ENCODE measurements around the gene ETS2.
"Not testable (repeated sequence)": the region's sequence is repeated elsewhere in the genome, so short reads cannot be mapped to it uniquely, and the experiment has no call there.

Gene ETS2

GRCh38 chr21:38839328-38840286, 33.9 kb downstream of the ETS2 start:
- no peak for DNase-seq (ENCODE audit: low read depth in 2 of 2)

- DNase-seq (ENCODE audit: low read depth in 2 of 2): no peak
These were observed 34.9 kb downstream of the ETS2 start for GRCh38 chr21:38840456-38841300.

- DNase-seq (ENCODE audit: low read depth in 2 of 2): no peak
These were observed 35.7 kb downstream of the ETS2 start for GRCh38 chr21:38841472-38841871.

- no peak for DNase-seq (ENCODE audit: low read depth in 2 of 2)
These were observed 36.4 kb downstream of the ETS2 start for GRCh38 chr21:38842079-38842478.

- DNase-seq (ENCODE audit: low read depth in 2 of 2): no peak
These were observed 37.6 kb downstream of the ETS2 start for GRCh38 chr21:38843379-38843778.

GRCh38 chr21:38843806-38844503, 38.2 kb downstream of the ETS2 start:
- no peak for DNase-seq (ENCODE audit: low read depth in 2 of 2)

GRCh38 chr21:38845374-38845773, 39.6 kb downstream of the ETS2 start:
- not testable (repeated sequence) for DNase-seq (ENCODE audit: low read depth in 2 of 2)

- no peak for DNase-seq (ENCODE audit: low read depth in 2 of 2)
These were observed 41.8 kb downstream of the ETS2 start for GRCh38 chr21:38847556-38847955.

- no peak for DNase-seq (ENCODE audit: low read depth in 2 of 2)
These were observed 42.5 kb downstream of the ETS2 start for GRCh38 chr21:38848187-38848609.

- no peak for DNase-seq (ENCODE audit: low read depth in 2 of 2)
These were observed 44.0 kb downstream of the ETS2 start for GRCh38 chr21:38849776-38850175.

GRCh38 chr21:38850277-38850951, 44.7 kb downstream of the ETS2 start:
- DNase-seq (ENCODE audit: low read depth in 2 of 2): no peak

GRCh38 chr21:38851101-38851500, 45.4 kb downstream of the ETS2 start:
- DNase-seq (ENCODE audit: low read depth in 2 of 2): no peak

GRCh38 chr21:38852278-38852677, 46.5 kb downstream of the ETS2 start:
- no peak for DNase-seq (ENCODE audit: low read depth in 2 of 2)

- no peak for DNase-seq (ENCODE audit: low read depth in 2 of 2)
These were observed 47.0 kb downstream of the ETS2 start for GRCh38 chr21:38852708-38853107.

GRCh38 chr21:38853421-38853919, 47.7 kb downstream of the ETS2 start:
- DNase-seq (ENCODE audit: low read depth in 2 of 2): no peak

- no peak for DNase-seq (ENCODE audit: low read depth in 2 of 2)
These were observed 51.6 kb downstream of the ETS2 start for GRCh38 chr21:38857152-38857825.

- DNase-seq (ENCODE audit: low read depth in 2 of 2): no peak
These were observed 52.5 kb downstream of the ETS2 start for GRCh38 chr21:38858026-38858811.

GRCh38 chr21:38858812-38859205, 53.1 kb downstream of the ETS2 start:
- DNase-seq (ENCODE audit: low read depth in 2 of 2): no peak

GRCh38 chr21:38859852-38860251, 54.1 kb downstream of the ETS2 start:
- no peak for DNase-seq (ENCODE audit: low read depth in 2 of 2)

- DNase-seq (ENCODE audit: low read depth in 2 of 2): no peak
These were observed 55.3 kb downstream of the ETS2 start for GRCh38 chr21:38861056-38861455.

Data from stimulated activated CD4-positive, alpha-beta T cell treated with anti-CD3 and anti-CD28 coated beads, Interleukin-12 subunit alpha, Interleukin-12 subunit beta, amount 100 ng/mL, for 24 hours (primary cell).